ENCODE data around the gene CPLX1.

DNA sequence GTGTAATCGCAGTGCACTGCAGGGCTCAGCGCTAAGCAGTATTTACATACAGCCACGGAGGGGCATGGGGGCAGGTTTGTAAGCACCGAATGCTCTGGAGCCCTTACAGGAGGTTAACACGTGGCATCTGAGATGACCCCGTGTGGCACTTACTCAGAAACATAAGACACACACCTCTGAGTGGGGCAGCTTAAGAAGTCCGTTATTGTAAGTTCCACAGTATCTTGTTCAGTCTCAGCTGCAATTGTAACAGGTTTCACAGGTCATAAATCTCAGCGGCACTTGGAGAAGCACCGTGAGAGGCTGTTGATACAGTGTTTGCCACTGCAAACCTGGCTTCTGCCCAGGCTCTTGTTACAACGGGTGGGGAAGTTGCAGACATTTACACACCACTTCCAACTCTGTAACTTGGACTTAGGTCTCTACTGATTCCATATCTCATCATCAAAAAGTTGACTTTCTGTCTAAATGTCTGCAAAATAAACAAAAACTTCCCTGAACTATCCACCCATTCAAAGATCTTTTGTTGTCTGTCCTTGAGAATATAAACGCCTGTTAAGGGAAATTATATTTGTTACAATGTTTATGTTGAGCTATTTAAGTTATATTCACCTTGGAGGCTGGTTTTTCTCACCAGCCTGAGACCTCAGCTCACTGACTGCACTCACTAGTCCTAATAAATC is 10.3 kb downstream of the CPLX1 start:
- no peak for TF ChIP-seq TAF1 (IDR thresholded peaks at IDR 0.05; ENCODE audit: low read depth, low read length)
- TF ChIP-seq POLR2A (IDR thresholded peaks at IDR 0.05; ENCODE audit: low read depth, low read length) = no peak
- TF ChIP-seq POLR2AphosphoS5 (IDR thresholded peaks at IDR 0.05; ENCODE audit: low read depth, low read length) = no peak
- no peak for TF ChIP-seq SPI1 (IDR thresholded peaks at IDR 0.05; ENCODE audit: low read depth, low read length)
- no peak for TF ChIP-seq POU2F2 (IDR thresholded peaks at IDR 0.05; ENCODE audit: low read depth, low read length)

All from GM12891 (cell line).